HG03432 (cell line): ENCODE results near the gene PPP1R8.
A peak's percentile ranks its signal among the peaks of the same experiment; 100 is the strongest.
"Not testable (repeated sequence)": the region's sequence is repeated elsewhere in the genome, so short reads cannot be mapped to it uniquely, and the experiment has no call there.

Experiments
- ATAC-seq: cut with Tn5 transposase; IDR thresholded peaks from one replicate; pipeline ENCODE4 v1.9.1; 2021; ENCODE audit warnings: mild to moderate bottlenecking, moderate library complexity; ENCODE audit not compliant: unreplicated experiment

Gene PPP1R8

DNA sequence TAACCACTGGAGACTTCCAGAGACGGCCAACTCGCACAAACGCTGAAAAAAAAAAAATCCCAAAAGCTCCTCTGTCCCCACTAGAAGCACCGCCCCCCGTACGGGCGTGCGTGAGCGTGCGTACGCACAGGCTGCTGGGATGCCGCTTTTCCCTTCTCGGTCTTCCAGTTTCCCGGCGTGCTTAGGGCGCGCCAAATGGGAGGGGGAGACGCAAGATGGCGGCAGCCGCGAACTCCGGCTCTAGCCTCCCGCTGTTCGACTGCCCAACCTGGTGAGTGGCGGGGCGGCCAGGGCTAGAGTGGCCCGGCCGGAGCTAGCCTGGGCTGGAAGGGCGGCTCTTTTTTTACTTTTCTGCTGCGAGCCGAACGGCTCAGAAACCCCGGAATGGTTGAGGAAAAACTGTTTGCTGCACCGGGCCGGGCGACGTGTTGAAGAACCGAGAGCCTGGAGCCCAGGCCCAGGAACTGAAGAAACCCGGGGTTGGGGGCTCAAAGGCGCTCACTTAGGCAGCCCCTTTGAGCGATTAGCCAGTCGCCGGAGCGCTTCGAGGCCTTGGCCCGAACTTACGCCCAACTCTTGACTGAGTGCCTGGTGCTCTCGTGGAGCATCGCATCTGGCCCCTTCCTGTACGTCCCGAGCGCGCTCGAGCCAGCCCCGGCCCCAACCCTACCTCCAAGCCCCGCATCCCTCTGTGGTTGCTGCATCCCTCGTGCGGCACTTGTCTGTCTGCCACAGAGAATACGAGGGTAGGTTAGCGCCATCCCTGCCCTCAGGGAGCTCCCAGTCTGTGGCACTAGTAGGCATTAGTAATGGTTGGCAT, at the start of gene PPP1R8:
TSS of gene PPP1R8 (plus strand) at position 162 of the 820 bp plus-strand sequence. CDS start at position 216, 54 bp downstream.
- peak; percentile 94 for ATAC-seq

DNA sequence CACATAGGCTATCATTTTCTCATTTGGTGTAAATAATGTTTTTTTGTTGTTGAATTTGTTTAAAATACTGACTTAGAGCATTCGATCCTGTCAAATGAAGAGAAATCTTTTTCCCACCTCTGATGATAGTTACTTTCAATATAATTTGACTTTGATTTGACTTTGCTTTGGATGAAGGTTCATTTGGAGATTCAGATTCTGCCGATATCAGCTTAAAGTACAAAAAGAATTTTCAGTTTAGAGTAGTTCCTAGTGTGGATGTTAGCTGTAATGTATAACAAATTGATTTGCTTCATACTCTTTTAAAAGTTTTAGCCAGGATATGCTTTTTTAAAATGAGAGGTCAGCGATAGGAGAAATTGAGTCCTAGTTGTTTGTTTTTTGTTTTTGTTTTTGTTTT, 47.6 kb upstream of the PPP1R8 start:
- ATAC-seq = no peak

DNA sequence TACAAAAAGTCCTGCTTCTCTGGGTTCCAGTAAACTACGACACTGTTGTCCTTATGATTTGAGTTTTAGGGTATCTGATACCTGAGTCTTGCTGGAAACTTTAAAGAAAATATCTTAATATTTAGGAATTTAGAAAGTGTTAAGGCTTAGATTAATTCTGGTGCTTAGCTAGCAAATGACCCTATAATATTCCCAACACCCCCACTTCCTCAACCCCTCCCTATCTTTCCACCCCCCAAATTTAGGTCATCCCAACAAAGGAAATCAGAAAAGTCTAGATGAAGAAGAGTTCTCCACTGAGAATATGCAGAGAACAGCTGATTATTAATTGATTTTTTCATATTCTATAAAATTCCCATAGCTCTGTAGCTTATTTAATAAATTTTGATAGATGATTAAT, 45.9 kb upstream of the PPP1R8 start:
- ATAC-seq = no peak

DNA sequence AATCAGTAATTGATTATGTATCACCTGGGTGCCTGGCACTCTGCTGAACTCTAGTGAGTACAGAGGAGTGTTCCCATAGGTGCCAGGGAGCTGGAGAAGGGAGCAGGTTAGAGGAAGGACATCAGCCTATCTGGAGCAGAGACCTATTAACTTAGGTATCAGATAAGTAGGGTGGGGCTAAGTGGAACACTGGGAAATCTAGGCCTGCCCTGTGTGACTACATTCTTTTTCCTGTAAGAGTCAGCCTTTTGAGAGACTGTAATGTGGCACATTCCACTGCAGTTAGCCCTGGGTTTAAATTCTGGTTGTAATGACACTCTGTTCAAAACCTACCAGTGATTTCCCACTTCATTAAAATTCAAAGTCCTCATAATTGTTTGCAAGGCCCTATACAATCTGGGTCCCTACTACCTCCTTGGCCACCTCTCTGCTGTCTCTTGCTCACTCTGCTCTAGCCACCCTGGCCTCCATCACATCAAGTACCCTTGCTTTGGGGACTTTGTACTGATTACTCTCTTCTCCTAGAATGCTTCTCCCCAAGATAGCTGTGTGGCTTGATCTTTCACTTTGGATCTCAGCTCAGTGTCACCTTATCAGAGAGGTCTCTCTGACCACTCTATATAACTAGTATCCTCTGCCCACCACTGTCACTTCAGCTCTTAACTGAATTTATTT, 44.7 kb upstream of the PPP1R8 start:
- no peak for ATAC-seq

DNA sequence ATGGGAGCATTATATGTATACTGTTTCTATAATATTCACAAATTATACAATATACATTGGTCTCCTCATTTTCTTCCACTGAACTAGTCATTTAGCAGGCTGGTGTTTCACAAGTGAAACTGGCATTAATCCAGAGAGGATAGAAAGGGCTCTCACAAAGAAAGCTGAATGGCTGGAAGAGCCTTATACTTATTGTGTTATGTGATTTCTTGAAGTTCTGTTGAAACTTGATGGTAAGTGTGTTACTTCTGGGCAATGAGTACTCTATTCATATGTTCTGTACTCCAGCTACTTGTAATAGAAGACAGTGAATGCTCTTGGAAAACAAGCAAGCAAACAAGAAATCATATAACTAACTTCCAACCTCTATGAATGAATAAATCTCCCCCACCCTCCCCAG, 42.7 kb upstream of the PPP1R8 start:
- ATAC-seq = no peak

DNA sequence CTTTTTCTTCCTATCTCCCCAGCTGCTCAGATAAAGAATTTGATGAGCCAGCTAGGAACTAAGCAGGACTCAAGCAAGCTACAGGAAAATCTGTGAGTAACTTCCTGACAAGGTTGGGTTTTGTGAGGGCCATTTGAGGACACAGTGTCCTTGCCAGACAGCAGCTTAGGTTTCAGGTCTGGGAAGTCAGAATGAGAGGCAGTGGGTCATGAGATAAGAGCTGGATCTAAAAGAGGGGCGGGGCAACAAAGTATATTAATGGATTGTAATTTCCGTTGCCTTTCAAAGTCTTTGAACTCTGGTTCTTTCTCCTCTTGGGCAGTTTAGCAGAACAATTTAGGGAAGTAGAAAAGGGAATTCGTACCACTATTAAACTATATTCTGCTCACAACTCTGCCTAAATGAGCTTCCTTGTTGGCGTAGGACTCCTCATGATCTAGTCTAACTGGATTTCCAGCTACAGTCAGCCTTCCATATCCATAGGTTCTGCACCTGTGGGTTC, 41.0 kb upstream of the PPP1R8 start:
- no peak for ATAC-seq

DNA sequence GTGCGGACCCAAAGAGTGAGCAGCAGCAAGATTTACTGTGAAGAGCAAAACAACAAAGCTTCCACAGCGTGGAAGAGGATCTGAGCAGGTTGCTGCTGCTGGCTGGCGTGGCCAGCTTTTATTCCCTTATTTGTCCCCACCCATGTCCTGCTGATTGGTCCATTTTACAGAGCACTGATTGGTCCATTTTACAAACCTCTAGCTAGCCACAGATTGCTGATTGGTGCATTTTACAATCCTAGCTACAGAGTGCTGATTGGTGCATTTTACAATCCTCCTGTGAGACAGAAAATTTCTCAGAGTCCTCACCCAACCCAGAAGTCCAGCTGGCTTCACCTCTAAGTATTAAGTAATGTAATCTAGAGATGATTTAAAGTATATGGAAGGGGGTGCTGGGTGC, 40.3 kb upstream of the PPP1R8 start:
- not testable (repeated sequence) for ATAC-seq

DNA sequence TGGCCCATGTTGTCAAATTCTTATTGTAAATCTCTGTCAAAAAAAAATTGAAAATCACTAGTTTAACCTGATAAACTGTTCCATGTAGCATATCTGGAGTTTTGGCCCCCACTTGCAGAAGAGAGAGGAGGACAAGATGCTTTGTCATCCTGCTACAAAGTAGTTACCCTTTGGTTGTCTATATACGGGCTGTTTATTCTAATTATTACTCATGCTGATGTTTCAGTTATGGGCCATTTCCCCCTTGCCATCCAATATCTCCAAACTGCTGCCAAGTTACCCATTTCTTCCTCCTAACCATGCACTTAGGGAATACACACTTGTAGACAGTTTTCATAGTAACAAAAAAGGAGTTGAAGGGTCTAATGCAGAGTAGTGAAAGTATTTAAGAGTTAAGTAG, 35.0 kb upstream of the PPP1R8 start:
- no peak for ATAC-seq

DNA sequence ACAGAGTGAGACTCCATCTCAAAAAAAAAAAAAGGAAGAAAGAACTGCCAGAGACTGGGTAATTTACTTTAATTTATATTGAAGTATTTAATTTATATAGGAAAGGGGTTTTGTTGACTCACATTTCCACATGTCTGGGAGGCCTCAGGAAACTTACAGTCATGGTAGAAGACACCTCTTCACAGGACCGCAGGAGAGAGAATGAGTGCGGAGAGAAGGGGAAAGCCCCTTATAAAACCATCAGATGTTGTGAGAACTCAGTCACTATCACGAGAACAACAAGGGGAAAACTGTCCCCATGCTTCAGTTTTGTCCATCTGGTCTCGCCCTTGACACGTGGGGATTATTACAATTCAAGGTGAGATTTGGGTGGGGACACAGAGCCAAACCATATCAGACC, 25.8 kb upstream of the PPP1R8 start:
- ATAC-seq = no peak

DNA sequence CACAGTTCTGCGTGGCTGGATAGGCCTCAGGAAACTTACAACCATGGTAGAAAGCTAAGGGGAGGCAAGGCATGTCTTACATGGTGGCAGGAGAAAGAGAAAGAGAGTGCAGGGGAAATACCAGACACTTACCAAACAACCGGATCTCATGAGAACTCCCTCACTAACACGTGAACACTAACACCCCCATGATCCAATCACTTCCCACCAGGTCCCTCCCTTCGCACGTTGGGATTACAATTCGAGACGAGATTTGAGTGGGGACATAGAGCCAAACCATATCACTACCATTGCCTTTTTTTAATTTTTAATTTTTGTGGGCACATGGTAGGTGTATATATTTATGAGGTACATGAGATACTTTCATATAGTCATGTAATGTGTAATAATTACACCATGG, 23.8 kb upstream of the PPP1R8 start:
- no peak for ATAC-seq

DNA sequence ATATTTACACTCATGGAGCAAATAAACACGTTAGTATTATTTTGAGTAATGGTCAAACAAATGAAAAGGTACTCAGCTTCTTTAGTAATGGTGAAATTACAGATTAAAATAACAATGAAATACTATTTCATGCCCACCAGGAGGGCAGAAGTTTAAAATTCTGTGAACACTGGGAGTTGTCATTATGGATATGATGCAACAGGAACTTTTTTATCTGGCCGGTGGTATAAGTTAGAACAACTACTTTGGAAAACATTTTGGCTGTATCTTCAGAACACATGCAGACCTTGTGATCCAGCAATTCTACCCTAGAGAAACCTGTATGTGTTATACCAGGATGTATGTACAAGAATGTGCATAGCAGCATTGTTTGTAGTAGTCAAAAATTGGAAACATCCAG, 23.2 kb upstream of the PPP1R8 start:
- no peak for ATAC-seq

DNA sequence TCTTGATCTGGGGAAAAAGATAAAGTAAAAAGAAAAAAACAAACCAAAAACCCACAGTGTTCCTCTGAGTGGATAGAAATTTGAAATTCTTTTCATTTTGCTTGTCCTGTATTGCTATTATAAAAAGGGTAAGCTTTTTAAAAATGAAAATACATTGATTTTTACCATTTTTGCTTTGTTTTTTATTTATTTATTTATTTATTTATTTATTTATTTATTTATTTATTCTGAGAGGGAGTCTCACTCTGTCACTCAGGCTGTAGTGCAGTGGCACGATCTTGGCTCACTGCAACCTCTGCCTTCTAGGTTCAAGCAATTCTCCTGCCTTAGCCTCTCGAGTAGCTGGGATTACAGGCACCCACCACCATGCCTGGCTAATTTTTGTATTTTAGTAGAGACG, 22.5 kb upstream of the PPP1R8 start:
- ATAC-seq = not testable (repeated sequence)

DNA sequence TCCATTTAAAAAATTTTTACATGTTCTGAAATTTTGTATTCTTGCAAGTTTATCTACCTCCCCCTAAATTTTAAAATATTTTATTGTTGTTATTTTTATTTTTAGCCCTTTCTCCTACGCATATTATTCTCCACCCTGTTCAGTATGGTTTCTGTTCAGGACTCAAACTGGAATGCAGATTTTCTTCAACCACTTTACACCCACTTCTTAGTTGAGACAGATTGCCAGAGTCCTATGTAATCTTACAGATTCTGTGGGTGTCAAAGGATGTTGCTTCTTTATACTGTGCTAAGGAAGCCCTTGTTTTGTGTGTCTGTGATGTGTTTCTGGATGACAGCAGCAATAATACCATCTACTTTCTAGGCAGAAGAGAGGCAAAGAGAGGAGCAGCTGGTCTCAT, 20.7 kb upstream of the PPP1R8 start:
- ATAC-seq = no peak

DNA sequence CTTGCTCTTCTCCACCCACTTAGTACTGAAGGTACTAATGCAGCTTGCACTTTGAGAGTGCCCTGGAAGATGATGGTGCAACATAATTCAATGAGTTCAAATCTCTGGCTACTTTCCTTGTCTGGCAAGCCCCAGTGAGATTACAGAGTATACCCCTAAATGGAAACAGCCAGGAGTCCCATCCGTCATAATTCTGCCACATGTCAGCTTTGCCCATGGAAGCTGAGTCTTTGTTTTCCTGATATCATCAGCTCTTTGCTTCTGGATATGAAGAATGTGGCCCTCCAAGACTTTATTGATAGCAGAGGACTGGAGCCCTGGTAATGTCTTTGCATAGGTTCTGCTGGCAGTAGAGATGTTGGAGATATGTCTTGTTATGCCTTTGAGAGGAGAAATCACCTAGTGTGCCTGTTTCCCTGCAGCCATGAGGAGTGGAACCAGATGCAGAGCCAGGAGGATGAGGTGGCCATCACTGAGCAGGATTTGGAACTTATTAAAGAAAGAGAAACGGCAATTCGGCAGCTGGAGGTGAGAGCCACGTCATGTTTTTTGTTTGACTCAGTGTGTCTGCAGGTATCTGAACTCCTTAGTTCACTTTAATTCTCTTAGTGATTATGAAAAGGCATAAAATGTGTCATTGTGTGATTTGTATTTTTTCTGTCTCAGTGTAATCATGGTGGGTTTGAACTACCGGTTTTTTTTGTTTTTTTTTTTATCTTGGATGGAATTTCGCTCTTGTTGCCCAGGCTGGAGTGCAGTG, 18.7 kb upstream of the PPP1R8 start:
- no peak for ATAC-seq

DNA sequence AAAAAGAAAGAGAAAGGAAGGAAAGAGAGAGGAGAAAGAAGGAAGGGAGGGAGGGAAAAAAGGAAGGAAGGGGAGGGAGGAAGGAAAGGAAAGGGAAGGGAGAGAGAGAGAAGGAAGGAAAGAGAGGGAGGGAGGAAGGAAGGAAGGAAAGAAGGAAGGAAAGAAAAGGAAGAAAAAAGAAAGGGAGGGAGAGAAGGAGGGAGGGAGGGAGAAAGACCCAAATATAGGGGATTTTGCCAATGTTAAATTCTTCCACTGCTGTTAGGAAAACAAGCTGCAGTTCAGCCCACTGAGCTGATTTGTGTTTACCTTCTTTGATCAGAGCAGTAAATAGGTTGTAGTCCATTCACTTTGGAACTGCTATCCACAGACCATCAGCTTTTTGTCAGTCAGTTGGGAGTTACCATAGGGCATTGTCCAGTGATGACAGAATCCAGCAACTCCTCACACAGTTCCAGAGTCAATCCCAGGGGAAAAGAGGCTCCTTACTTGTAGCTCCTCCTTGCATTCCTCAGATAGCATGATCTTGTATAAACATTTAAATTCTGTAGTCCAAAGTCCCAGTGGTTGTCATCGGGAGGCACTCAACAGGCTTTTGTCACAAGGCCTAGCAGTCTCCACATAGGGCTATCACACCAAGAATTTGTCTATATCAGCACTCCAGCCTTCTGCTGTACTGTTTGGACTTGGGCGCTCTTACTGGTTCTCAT, 13.5 kb upstream of the PPP1R8 start:
- no peak for ATAC-seq

DNA sequence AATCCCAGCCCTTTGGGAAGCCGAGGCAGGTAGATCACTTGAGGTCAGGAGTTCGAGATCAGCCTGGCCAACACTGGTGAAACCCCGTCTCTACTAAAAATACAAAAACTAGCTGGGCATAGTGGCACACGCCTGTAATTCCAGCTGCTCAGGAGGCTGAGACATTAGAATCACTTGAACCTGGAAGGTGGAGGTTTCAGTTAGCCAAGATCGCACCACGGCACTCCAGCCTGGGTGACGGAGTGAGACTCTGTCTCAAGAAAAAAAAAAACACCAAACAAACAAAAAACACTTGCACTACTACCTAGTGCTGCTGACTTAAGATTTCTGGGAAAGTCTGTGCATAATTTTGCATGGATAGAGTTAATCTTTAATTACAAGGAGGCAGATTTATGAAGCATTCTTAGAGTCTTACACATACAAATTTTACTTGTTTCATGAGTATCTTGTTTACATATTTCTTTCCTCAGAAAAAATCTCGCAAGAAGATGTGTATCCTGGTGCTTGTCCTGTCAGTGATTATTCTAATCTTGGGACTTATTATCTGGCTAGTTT, 8.7 kb upstream of the PPP1R8 start:
- no peak for ATAC-seq

DNA sequence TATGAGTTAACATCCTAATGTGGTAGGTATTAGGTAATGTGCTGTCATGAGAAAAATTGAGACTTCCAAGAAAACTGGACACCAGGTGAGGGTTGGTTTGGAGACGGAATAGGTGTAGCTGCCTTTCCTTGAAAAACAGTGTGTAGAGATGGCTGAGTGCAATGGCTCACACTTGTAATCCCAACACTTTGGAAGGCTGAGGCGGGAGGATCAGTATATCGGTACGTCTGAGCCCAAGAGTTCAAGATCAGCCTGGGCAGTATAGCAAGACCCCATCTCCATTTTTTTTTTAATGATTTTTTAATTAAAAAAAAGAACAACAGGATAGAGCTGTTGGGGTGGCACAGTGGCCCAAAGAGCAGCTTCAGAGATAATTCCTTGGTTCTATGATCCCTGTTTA, 6.8 kb upstream of the PPP1R8 start:
- no peak for ATAC-seq

DNA sequence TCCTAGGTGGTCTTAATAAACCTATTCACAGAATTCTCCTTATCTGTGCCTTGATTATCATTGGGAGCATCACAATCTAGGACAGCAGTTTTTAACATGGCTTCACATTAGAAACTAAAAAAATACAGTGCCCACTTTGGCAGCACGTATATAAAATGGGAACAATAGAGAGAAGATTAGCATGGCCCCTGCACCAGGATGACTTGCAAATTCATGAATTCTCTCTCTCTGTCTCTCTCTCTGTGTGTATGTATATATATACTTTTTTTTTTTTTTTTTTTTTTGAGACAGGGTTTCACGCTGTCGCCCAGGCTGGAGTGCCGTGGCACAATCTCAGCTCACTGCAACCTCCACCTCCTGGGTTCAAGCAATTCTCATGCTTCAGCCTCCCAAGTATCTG, 6.2 kb upstream of the PPP1R8 start:
- ATAC-seq = no peak

DNA sequence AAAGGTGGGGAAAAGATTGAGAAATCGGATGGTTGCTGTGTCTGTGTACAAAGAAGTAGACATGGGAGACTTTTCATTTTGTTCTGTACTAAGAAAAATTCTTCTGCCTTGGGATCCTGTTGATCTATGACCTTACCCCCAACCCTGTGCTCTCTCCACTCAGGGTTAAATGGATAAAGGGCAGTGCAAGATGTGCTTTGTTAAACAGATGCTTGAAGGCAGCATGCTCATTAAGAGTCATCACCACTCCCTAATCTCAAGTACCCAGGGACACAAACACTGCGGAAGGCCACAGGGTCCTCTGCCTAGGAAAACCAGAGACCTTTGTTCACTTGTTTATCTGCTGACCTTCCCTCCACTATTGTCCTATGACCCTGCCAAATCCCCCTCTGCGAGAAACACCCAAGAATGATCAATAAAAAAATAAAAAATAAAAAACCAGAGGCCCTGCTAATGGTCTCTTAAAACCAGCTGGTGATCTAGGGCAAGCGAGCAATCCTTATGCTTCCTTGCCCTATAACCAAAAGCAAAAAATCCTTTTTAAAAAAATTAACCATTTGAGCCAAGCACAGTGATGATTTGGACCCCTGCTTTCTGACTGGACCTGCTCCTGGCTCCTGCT, 1.1 kb upstream of the PPP1R8 start:
- not testable (repeated sequence) for ATAC-seq
